HepG2 (cell line): ENCODE results near the gene PALS1. TPM values are rescaled to one million over a fixed set of nuclear protein-coding genes. Genes with fewer than 3 reads are reported as not detected.

Source experiments
- AFF4 ChIP-seq: sonication (generic); formaldehyde crosslinking; IDR thresholded peaks from 2 replicates; pipeline ENCODE4 v1.4.0; 2020; ENCODE audit warnings: missing genetic modification reagents
- BRD4 ChIP-seq: sonication (generic); formaldehyde crosslinking; IDR thresholded peaks from 2 replicates; pipeline ENCODE4 v1.4.0; 2020; ENCODE audit warnings: missing genetic modification reagents
- FLYWCH1 ChIP-seq: sonication (generic); formaldehyde crosslinking; IDR thresholded peaks from 2 replicates; pipeline ENCODE4 v1.8.1; 2023; ENCODE audit warnings: mild to moderate bottlenecking, missing genetic modification reagents
- HDAC1 ChIP-seq: sonication (generic); formaldehyde crosslinking; IDR thresholded peaks from 2 replicates; pipeline ENCODE4 v1.5.1; 2020; ENCODE audit warnings: mild to moderate bottlenecking, missing genetic modification reagents
- MAX ChIP-seq: IDR thresholded peaks from 2 replicates; pipeline ENCODE4 v1.6.1; 2012; ENCODE audit warnings: inconsistent platforms
- PRDM15 ChIP-seq: sonication (generic); formaldehyde crosslinking; IDR thresholded peaks from 2 replicates; pipeline ENCODE4 v1.4.0; 2020; ENCODE audit warnings: missing genetic modification reagents
- SMAD9 ChIP-seq: sonication (generic); formaldehyde crosslinking; IDR thresholded peaks from 2 replicates; pipeline ENCODE4 v1.5.1; 2020; ENCODE audit warnings: mild to moderate bottlenecking, missing genetic modification reagents
- TMF1 ChIP-seq: sonication (generic); formaldehyde crosslinking; IDR thresholded peaks from 2 replicates; pipeline ENCODE4 v1.8.1; 2022; ENCODE audit warnings: low read depth, missing genetic modification reagents
- TRAFD1 ChIP-seq: sonication (generic); formaldehyde crosslinking; IDR thresholded peaks from 2 replicates; pipeline ENCODE4 v1.5.1; 2020; ENCODE audit warnings: missing genetic modification reagents, mild to moderate bottlenecking, borderline replicate concordance
- ZBTB38 ChIP-seq: sonication (generic); formaldehyde crosslinking; IDR thresholded peaks from 2 replicates; pipeline ENCODE4 v1.5.1; 2020; ENCODE audit warnings: mild to moderate bottlenecking, missing genetic modification reagents
- ZC3H13 ChIP-seq: sonication (generic); formaldehyde crosslinking; IDR thresholded peaks from 2 replicates; pipeline ENCODE4 v1.8.1; 2023; ENCODE audit warnings: mild to moderate bottlenecking, missing genetic modification reagents, moderate library complexity
- ZFP90 ChIP-seq: sonication (generic); formaldehyde crosslinking; IDR thresholded peaks from 2 replicates; pipeline ENCODE4 v1.8.0; 2022; ENCODE audit warnings: missing genetic modification reagents, mild to moderate bottlenecking, inconsistent platforms, borderline replicate concordance
- ZNF235 ChIP-seq: sonication (generic); formaldehyde crosslinking; IDR thresholded peaks from 2 replicates; pipeline ENCODE4 v1.8.1; 2023; ENCODE audit warnings: mild to moderate bottlenecking, missing genetic modification reagents, borderline replicate concordance
- ZNF331 ChIP-seq: sonication (generic); formaldehyde crosslinking; IDR thresholded peaks from 2 replicates; pipeline ENCODE4 v1.4.0; 2020; ENCODE audit warnings: missing genetic modification reagents
- ZNF713 ChIP-seq: sonication (generic); formaldehyde crosslinking; IDR thresholded peaks from 2 replicates; pipeline ENCODE4 v1.4.0; 2020; ENCODE audit warnings: mild to moderate bottlenecking, missing genetic modification reagents
- ZSCAN12 ChIP-seq: sonication (generic); formaldehyde crosslinking; IDR thresholded peaks from 2 replicates; pipeline ENCODE4 v1.9.0; 2021; ENCODE audit warnings: mild to moderate bottlenecking, missing genetic modification reagents
- ZSCAN25 ChIP-seq: sonication (generic); formaldehyde crosslinking; IDR thresholded peaks from 2 replicates; pipeline ENCODE4 v1.8.0; 2022; ENCODE audit warnings: mild to moderate bottlenecking, missing genetic modification reagents
- polyA plus RNA-seq, 8 experiments: library from polyadenylated mRNA; depleted of rRNA in 3 of 8; stranded (reverse) in 7 of 8; unstranded in 1 of 8; fragments of >200 nt; fragmentation: Illumina TruSeq in 4 of 8; extraction: Trizol in 4 of 8; gene quantifications; 2 replicates each; pipeline versions ENCODE4 v1.2.1 to v1.2.3, GENCODE V29; 2011 to 2016; ENCODE audit warnings: low read depth in 4 of 8, missing spikeins in 1 of 8, mixed read lengths in 1 of 8; ENCODE audit not compliant: insufficient read depth in 1 of 8
- total RNA-seq, 5 experiments: library from RNA; depleted of rRNA; stranded (reverse); fragments of >200 nt; fragmentation: Illumina TruSeq; extraction: Trizol; gene quantifications; 2 replicates each; pipeline ENCODE4 v1.2.3, GENCODE V29; 2016; ENCODE audit warnings: low read depth in 1 of 5
- TF ChIP-seq, protein P1 (sequence below): sonication (generic); formaldehyde crosslinking; IDR thresholded peaks from 2 replicates; pipeline ENCODE4 v1.8.0; 2022; ENCODE audit warnings: missing genetic modification reagents, mild to moderate bottlenecking, inconsistent platforms, borderline replicate concordance

The PALS1 gene
- total and polyA plus RNA-seq, 2 of the 13 experiments (the other 11 are each of a cell fraction or from before 2014, with no cell fraction given), result 8.8 to 20.0 TPM

DNA sequence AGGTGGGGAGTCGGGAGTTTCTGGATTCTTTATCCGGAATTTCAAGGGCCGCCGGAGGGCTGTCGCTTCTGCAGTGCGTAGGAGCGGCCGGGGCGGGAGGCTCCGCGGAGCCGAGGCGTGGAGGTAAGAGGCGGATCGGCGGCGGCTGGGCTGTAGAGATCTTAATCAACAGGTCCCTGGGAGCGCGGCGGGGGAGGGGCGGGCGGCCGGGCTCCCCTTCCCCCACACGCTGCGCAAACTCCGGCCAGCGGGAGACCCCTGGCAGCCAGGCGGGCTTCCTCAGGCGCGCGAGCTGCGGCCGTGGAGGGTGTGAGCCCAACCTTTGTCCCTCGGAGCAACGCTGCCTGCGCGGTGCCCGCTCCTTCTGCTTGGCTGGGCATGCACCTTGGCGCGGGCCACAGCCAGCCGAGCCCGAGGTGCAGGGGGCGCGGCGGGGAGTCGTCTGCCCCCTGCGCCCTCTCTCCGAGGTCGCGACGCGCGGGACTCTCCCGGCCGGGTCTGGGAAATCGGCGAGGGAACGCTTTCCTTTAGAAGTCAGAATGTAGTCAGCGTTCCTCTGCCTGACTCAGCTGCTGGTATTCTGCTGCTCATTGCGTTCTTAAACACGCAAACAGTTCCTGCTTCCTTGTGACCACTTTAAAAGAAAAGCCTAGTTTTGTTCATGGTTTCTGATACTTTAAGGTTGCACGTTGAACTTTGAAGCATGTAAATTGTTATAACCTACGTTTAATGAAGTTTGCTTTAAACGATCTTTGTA is at the start of gene PALS1 (continued):
- TF ChIP-seq AFF4 (CRISPR knock-in tag) (no peak), PRDM15 (no peak; the same call in 1 of the 2 replicates), ZSCAN12 (0 out of 2 replicates have a peak, but pooled peaks have one; percentile 57), FLYWCH1 (CRISPR knock-in tag) (no peak), ZNF331 (CRISPR knock-in tag) (peak; percentile 23), MAX (peak; percentile 41), ZC3H13 (CRISPR knock-in tag) (peak; percentile 47; the same call in 1 of the 2 replicates), ZNF235 (CRISPR knock-in tag) (peak; percentile 54; the same call in 1 of the 2 replicates), TRAFD1 (no peak), BRD4 (CRISPR knock-in tag) (peak; percentile 88; the same call in 1 of the 2 replicates), SMAD9 (CRISPR knock-in tag) (no peak), ZBTB38 (CRISPR knock-in tag) (peak; percentile 35; the same call in 1 of the 2 replicates), ZNF713 (CRISPR knock-in tag) (0 out of 2 replicates have a peak, but pooled peaks have one; percentile 68), ZFP90 (CRISPR knock-in tag) (peak; percentile 65; the same call in 1 of the 2 replicates), HDAC1 (CRISPR knock-in tag) (peak; percentile 60), ZSCAN25 (CRISPR knock-in tag) (no peak), TMF1 (CRISPR knock-in tag) (no peak)
- TF ChIP-seq, protein P1, sequence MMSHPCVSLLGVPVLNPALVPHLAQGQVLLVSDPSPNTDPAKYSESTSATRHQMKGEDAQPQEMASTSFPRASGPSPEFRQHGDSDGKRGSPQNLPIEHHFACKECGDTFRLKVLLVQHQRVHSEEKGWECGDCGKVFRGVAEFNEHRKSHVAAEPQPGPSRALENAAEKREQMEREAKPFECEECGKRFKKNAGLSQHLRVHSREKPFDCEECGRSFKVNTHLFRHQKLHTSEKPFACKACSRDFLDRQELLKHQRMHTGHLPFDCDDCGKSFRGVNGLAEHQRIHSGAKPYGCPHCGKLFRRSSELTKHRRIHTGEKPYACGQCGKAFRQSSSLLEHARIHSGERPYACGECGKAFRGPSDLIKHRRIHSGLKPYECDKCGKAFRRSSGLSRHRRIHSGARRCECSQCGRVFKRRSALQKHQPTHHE, result peak; percentile 78; the same call in 1 of the 2 replicates
